Measurements from ENCODE around the gene UNC13A. TPM values are rescaled to one million over a fixed set of nuclear protein-coding genes. Genes with fewer than 3 reads are reported as not detected.

The UNC13A gene
- total and polyA plus RNA-seq, 2 of the 13 experiments (the other 11 are each of a cell fraction or from before 2014, with no cell fraction given): 0.11 to 0.45 TPM

DNA sequence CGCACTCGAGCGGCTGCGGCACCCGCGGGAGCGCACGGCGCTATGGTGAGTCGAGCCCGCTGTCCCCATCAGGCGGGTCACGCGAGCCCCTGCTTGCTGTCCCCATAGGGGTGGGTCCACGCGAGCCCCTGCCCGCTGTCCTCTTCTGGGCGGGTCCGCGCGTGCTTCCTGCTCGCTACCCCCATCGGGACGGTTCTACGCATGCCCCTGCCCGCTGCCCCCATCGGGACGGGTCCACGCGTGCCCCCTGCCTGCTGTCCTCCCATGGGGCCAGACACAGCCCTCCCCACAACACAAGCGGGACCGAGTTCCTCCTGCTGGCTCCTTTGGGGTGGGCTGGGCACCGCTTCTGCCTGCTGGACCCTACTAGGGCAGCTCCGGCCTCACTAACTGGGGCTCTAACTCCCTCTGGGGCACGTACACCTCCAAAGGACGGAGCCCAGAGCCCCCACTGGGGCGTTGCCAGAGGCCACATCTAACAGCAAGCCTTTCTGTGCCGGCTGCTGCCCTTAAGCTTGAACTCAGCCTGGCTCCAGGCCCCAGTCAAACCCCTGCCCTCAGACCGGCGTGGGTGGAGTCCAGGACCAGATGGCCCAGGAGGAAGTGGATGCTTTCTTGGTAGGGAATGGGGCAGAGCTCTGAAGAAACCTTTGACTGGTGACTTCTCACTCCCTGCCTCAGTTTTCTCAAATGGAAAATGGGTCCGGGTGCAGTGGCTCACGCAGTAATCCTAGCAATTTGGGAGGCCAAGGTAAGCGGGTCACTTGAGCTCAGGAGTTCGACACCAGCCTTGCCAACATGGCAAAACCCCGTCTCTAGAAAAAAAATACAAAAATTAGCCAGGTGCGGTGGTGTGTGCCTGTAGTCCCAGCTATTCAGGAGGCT lies 132.0 kb downstream of the UNC13A start (continued):
- TF ChIP-seq ZHX1 (CRISPR knock-in tag; IDR thresholded peaks at IDR 0.05; ENCODE audit: low read depth) (no peak; the same call in 1 of the 2 replicates), MEIS1 (CRISPR knock-in tag; IDR thresholded peaks at IDR 0.05; ENCODE audit: borderline replicate concordance) (no peak), ZBTB2 (CRISPR knock-in tag; IDR thresholded peaks at IDR 0.05; ENCODE audit: low read depth) (no peak), ZEB1 (IDR thresholded peaks at IDR 0.05; ENCODE audit: insufficient replicate concordance, low read depth) (no peak), SUZ12 (IDR thresholded peaks at IDR 0.05; ENCODE audit: low read depth, low read length) (no peak), ZNF276 (CRISPR knock-in tag; IDR thresholded peaks at IDR 0.05; ENCODE audit: low read depth) (no peak), MIER3 (CRISPR knock-in tag; IDR thresholded peaks at IDR 0.05; ENCODE audit: borderline replicate concordance) (no peak), SOX6 (IDR thresholded peaks at IDR 0.05) (no peak), SOX6 (CRISPR knock-in tag; IDR thresholded peaks at IDR 0.05) (no peak), MTF2 (CRISPR knock-in tag; IDR thresholded peaks at IDR 0.05; ENCODE audit: borderline replicate concordance) (no peak), BORCS8-MEF2B (CRISPR knock-in tag; IDR thresholded peaks at IDR 0.05) (no peak), CBX1 (IDR thresholded peaks at IDR 0.05; ENCODE audit: low read depth) (no peak), SOX5 (CRISPR knock-in tag; IDR thresholded peaks at IDR 0.05; ENCODE audit: borderline replicate concordance) (no peak), ADNP (CRISPR knock-in tag; IDR thresholded peaks at IDR 0.05) (no peak), ZNF282 (IDR thresholded peaks at IDR 0.05; ENCODE audit: partially characterized antibody) (no peak), ZNF775 (CRISPR knock-in tag; IDR thresholded peaks at IDR 0.05; ENCODE audit: borderline replicate concordance) (no peak), ZNF367 (CRISPR knock-in tag; IDR thresholded peaks at IDR 0.05; ENCODE audit: borderline replicate concordance) (no peak), RFXAP (CRISPR knock-in tag; IDR thresholded peaks at IDR 0.05; ENCODE audit: borderline replicate concordance) (no peak)
- TF ChIP-seq, protein P1, sequence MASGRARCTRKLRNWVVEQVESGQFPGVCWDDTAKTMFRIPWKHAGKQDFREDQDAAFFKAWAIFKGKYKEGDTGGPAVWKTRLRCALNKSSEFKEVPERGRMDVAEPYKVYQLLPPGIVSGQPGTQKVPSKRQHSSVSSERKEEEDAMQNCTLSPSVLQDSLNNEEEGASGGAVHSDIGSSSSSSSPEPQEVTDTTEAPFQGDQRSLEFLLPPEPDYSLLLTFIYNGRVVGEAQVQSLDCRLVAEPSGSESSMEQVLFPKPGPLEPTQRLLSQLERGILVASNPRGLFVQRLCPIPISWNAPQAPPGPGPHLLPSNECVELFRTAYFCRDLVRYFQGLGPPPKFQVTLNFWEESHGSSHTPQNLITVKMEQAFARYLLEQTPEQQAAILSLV (CRISPR knock-in tag; IDR thresholded peaks at IDR 0.05; ENCODE audit: borderline replicate concordance): peak; percentile 54; the same call in 1 of the 2 replicates

Measured in HepG2 (cell line).